Stimulated activated CD4-positive, alpha-beta T cell treated with anti-CD3 and anti-CD28 coated beads, TNF-alpha, amount 100 ng/mL, for 48 hours (primary cell): ENCODE data around the gene NDRG4.
A peak's percentile ranks its signal among the peaks of the same experiment; 100 is the strongest.
"Not testable (repeated sequence)": the region's sequence is repeated elsewhere in the genome, so short reads cannot be mapped to it uniquely, and the experiment has no call there.

ENCODE experiments used
- DNase-seq, 3 donors: peaks; one replicate each; pipeline ENCODE4 v3.0.0-alpha.2; 2020; ENCODE audit warnings: low read depth in 3 of 3

NDRG4 gene

GRCh38 chr16:58465817-58466216 is 34.1 kb upstream of the NDRG4 start:
- DNase-seq, result no peak

DNA sequence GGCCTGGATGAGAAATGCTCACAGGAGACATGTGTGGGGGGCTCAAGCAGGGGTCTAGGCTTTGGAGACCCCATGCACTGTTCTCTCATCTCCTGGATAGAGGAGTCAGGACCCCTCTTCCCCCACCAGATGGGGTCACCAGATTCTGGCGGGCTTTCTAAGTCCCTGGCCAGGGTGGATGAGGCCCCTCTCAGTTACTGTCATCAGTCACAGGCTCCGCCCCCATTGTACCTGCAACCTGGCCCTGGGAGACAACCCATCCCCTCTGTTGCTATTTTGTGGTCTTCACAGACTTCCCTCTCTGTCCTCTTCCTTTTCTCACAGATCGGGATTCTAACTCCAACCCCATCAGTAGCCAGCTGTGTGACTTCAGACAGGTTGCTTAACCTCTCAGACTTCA is 33.5 kb upstream of the NDRG4 start:
- no peak for DNase-seq

DNA sequence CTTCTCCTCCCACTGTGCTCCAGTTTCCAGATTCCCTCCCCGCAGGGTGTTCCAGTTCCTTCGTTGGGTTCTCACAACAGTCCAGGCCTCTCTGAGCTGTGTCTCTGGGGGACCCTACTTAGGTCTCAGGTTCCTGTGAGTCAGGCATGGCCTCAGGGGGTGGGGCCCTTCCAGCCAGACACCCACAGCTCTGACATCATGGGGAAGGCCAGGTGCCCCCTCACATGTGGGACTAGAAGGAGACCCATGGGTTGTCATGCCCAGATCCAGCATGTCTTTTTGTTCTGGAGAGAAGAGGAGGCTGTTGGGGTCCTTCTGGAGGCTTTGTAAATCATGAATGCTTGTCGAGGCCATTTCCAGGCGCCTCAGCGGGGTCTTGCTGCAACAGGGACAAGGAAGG is 32.0 kb upstream of the NDRG4 start:
- DNase-seq, result no peak

DNA sequence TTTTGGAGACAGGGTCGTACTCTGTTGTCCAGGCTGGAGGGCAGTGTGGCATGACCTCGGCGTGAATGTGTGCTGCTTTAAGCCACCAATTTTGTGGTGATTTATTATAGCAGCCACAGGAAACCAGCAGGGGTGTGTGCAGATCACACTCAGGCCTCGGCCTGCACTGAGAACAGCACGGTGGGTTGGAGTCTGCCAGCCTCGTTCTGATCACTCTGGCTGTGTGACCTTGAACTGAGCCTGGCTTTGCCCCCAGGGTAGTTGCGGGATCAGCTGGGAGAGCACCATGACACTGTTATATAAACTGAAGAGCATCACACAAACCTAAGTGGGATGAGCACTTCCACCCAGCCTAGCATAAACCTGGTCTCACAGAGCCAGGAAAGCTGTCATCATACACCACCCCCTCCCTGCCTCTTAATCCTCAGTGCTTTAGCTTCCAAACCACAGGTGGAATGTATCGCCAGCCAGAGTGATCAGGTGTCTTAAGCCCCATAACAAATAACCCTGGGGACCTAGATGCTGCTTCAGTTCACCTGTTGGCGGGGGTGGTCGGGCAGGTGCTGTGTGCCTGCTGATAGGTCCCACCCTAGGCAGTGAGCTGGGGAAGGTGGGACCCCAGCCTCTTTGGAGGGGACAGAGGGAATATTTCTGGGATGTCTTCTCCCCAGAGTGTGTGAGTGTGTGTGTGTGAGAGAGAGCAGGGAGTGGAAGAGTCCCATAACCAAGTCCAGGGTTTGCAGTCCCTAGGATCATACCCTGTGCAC is 28.6 kb upstream of the NDRG4 start:
- DNase-seq, result no peak

DNA sequence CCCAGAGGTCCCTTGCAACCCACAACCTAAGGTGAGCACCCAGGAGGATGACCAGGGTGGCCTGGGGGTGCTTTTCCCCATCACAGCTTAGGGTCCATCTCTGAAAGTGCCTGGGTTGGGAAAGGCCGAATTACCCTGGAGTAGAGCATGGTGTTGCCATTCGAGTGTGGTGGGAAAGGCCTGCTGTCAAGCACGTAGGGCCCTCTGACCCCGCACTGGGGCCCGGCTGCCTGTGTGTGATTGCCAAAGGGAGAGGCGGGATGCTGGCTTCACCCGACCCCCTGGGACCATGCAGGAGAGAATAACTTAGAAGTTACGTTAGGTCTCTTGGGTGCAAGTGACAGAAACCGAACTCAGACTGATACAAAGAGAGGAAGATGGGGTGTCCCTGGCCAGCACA is 27.7 kb upstream of the NDRG4 start:
- no peak for DNase-seq

GRCh38 chr16:58472827-58473226 is 27.1 kb upstream of the NDRG4 start:
- DNase-seq, result no peak

DNA sequence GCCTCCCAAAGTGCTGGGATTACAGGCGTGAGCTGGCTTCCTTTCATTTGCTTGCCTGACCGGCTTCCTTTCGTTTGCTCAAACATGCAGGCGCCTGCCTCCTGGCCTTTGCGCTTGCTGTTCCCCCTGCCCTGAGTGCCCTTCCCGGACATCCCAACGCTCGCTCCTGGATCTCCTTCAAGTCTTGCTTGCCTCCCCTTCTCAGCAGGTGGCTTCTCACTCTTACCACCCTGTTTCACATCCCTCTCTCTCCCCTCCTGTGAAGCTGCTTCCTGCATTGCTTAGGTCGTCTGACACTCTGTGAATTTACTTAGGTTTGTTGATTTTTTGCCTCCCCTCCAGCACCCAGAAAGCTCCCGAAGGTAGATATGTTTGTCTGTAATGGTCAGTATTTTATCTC is 25.6 kb upstream of the NDRG4 start:
- no peak for DNase-seq

GRCh38 chr16:58475091-58475619 is 24.8 kb upstream of the NDRG4 start:
- no peak for DNase-seq

DNA sequence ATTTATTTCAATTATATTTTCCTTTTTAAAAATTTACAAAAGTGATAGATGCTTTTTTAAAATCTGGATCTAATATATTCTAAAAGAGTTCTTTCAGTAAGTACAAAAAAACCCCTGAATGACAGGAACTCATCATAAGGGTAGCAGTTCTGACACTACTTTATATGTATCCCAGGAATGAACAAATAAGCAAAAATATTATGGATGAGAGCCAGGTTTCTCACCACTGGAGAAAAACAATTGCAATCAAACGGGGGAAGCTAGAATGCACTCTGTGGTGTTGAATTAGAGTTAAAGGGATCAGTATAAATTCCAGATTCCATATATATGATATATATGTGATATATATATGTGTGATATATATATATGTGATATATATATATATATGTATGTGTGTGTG is 23.2 kb upstream of the NDRG4 start:
- no peak for DNase-seq

DNA sequence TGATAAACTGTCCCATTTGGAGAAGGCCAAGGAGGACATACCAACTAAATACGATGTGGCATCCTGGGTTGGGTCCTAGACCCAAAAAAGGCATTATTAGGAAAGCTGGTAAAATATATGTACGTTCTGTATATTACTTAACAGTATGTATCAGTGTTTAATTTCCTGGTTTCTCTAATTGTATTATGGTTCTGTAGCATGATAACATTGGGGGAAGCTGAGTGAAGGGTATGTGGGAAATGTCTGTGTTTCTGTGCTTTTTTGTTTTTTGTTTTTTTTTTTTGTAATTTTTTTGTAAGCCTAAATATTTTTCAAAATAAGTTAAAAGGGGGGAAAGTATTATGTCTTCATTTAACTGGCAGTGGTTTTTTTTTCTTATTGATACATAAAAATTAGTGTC is 21.5 kb upstream of the NDRG4 start:
- no peak for DNase-seq

GRCh38 chr16:58481226-58481869 is 18.6 kb upstream of the NDRG4 start:
- no peak for DNase-seq

- DNase-seq, result no peak
Measured at GRCh38 chr16:58481931-58482330, 18.0 kb upstream of the NDRG4 start.

GRCh38 chr16:58485184-58485887 is 14.6 kb upstream of the NDRG4 start:
- DNase-seq, result no peak

DNA sequence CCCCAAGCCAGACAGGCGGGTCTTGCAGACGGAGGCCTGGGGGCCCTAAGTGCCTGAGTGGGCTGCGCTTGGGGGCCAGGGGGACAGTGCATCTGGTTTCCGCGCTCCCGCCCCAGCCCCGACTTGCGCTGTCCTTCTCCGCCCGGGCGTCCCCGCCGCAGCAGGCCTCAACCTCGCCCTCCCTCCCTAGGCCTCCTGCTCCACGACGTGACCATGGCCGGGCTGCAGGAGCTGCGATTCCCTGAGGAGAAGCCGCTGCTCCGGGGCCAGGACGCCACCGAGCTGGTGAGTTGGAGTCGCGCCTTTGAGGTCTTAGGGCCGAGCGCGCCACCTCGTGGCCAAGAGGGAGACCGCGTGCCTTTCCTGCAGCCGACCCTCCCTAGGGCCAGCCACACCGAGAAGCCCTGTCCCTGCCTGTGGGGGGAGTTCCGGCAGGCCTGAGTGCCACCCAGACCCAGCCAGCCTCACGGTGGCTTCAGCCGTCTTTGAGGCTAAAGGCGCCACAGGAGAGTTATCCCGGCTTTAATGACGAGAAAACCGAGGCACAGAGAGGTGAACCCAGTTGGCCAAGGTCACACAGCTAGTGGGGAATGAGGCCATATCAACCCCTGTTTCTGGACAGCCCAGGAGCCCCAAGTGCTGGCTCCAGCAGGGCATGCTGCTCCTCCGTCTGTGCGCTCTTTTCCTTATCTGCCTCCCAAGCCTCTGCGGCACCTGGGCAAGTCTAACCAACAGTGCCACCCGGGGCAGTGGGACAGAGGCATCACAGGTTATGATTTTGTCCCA is 12.2 kb upstream of the NDRG4 start:
- DNase-seq, result peak; percentile 46 to 62 (median 58)

DNA sequence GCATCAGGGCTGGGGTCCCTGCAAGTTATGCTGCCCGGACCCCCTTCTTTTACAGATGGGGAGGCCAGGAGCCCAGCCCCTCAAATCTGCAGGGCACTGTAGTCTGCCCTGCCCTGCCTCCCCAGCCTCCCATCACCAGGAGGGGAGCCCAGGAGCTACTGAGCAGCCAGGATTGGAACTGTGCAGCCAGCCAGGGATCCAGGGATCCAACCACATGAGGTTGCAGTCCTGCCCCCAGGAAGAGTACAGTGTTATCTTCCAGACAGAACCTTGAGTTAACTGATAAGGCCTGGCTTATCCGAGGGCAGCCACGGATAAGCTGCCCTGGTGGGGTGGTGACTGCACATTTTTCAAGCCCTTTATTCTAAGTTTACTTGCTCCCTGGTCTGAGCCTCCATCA is 11.4 kb upstream of the NDRG4 start:
- no peak for DNase-seq

- DNase-seq, result no peak
Measured at GRCh38 chr16:58490065-58490464, 9.9 kb upstream of the NDRG4 start.

- DNase-seq, result not testable (repeated sequence)
Measured at GRCh38 chr16:58490539-58490938, 9.4 kb upstream of the NDRG4 start.

DNA sequence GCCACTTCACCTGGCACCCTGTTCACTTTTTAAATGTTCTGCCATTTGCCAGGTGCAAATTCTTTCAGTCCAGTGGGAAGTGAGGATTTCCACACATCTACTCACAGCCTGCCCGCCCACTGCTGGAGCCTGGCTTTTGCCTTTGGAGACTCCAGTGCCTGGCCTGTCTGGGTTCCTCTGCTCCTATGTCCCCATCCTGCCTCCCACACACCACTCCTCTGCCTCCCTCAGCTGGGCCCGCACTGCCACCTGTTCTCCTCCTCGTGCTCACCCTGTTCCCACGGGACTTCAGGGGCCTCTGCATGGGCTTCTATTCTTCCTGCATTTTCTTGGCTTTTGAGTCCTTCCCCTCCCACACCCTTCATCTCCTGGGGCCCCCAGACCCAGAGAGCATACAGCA is 7.9 kb upstream of the NDRG4 start:
- DNase-seq, result no peak

GRCh38 chr16:58492735-58493134 is 7.2 kb upstream of the NDRG4 start:
- no peak for DNase-seq

DNA sequence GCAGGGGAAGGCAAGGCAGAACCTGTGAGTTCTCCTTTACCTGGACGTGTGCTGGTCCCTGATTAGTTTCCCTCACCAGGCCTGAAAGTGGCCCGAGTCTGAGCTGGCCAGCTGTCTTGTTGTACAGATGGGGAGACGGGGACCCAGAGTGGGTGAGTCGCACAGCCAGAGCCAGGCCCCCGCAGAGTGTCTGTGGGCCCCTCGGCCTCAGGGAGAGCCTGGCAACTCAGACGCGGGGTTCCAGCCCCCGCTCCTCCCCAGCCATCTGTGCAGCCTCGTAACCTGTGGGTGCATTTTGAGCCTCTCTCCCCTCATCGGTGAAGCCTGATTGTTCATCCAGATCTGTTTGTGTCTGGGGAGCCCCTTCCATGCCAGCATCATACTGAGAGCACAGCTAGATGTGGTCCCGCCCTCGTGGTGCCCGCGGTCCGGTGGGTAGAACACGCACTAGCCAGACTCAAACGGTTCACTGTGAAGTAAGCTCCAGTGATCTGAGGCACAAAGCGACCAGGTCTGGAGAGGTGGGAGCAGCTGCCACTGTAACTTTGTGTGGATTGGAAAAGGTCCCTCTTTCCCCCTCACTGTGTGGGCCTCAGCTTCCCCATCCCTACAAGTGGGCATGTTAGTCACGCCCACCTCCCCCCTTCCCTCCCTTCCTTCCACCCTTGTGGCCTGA is 6.0 kb upstream of the NDRG4 start:
- no peak for DNase-seq

GRCh38 chr16:58494981-58495520 is 4.9 kb upstream of the NDRG4 start:
- DNase-seq, result peak; percentile 55 to 63 (median 61)
